Astrocyte (in vitro differentiated cells and primary cell): ENCODE results near the gene FAM98B. TPM values are rescaled to one million over a fixed set of nuclear protein-coding genes. Genes with fewer than 3 reads are reported as not detected.

ENCODE experiments used
- DNase-seq: peaks from one replicate; pipeline ENCODE4 v3.0.0-alpha.2; 2010; ENCODE audit warnings: low read depth
- FAIRE-seq: peaks from 2 replicates; lab custom pipeline; 2011; peaks lifted over from hg19 to GRCh38; lab: Jason Lieb, UNC
- H2AFZ ChIP-seq: 2 replicates; pipeline ENCODE4 v1.6.0; 2012; ENCODE audit warnings: low read depth, low read length, inconsistent platforms
- H3K27ac ChIP-seq: 2 replicates; pipeline ENCODE4 v1.5.1; 2011; ENCODE audit warnings: low read depth, low read length, inconsistent platforms
- H3K27me3 ChIP-seq: 2 replicates; pipeline ENCODE4 v1.6.0; 2011; ENCODE audit warnings: low read length, inconsistent platforms; ENCODE audit not compliant: insufficient read depth
- H3K36me3 ChIP-seq: 2 replicates; pipeline ENCODE4 v1.5.1; 2011; ENCODE audit warnings: low read length, inconsistent platforms; ENCODE audit not compliant: insufficient read depth
- H3K4me1 ChIP-seq: 2 replicates; pipeline ENCODE4 v1.5.1; 2011; ENCODE audit warnings: low read length, inconsistent platforms; ENCODE audit not compliant: insufficient read depth
- H3K4me2 ChIP-seq: 2 replicates; pipeline ENCODE4 v1.6.0; 2012; ENCODE audit warnings: low read length, inconsistent platforms
- H3K4me3 ChIP-seq: 2 replicates; pipeline ENCODE4 v1.5.1; 2011; ENCODE audit warnings: low read depth, mild to moderate bottlenecking, low read length, inconsistent platforms; ENCODE audit not compliant: insufficient read depth
- H3K79me2 ChIP-seq: 2 replicates; pipeline ENCODE4 v1.6.0; 2012; ENCODE audit warnings: mild to moderate bottlenecking, low read length, inconsistent platforms; ENCODE audit not compliant: insufficient read depth
- H3K9ac ChIP-seq: 2 replicates; pipeline ENCODE4 v1.6.0; 2012; ENCODE audit warnings: mild to moderate bottlenecking, low read length, inconsistent platforms
- H3K9me3 ChIP-seq: 2 replicates; pipeline ENCODE4 v1.5.1; 2012; ENCODE audit warnings: low read depth, mild to moderate bottlenecking, low read length, inconsistent platforms; ENCODE audit not compliant: insufficient read depth
- H4K20me1 ChIP-seq: 2 replicates; pipeline ENCODE4 v1.6.0; 2012; ENCODE audit warnings: low read length, inconsistent platforms; ENCODE audit not compliant: insufficient read depth
- H3K27ac Mint-ChIP-seq: one replicate; pipeline ENCODE4 v1.8.0; 2021; ENCODE audit warnings: mild to moderate bottlenecking, mixed read lengths; ENCODE audit not compliant: unreplicated experiment
- H3K27me3 Mint-ChIP-seq: one replicate; pipeline ENCODE4 v1.8.0; 2021; ENCODE audit warnings: low read depth, mixed read lengths; ENCODE audit not compliant: unreplicated experiment
- H3K36me3 Mint-ChIP-seq: one replicate; pipeline ENCODE4 v1.8.0; 2021; ENCODE audit warnings: low read depth, mixed read lengths; ENCODE audit not compliant: unreplicated experiment
- H3K4me1 Mint-ChIP-seq: one replicate; pipeline ENCODE4 v1.8.0; 2021; ENCODE audit warnings: low read depth, mixed read lengths; ENCODE audit not compliant: unreplicated experiment
- H3K4me3 Mint-ChIP-seq: one replicate; pipeline ENCODE4 v1.8.0; 2021; ENCODE audit warnings: mild to moderate bottlenecking, moderate library complexity, mixed read lengths; ENCODE audit not compliant: unreplicated experiment
- H3K9me3 Mint-ChIP-seq: one replicate; pipeline ENCODE4 v1.8.0; 2021; ENCODE audit warnings: mild to moderate bottlenecking, mixed read lengths; ENCODE audit not compliant: unreplicated experiment
- EZH2 ChIP-seq: IDR thresholded peaks from 2 replicates; pipeline ENCODE4 v1.6.1; 2012; ENCODE audit warnings: mild to moderate bottlenecking, low read length, inconsistent platforms; ENCODE audit not compliant: insufficient read depth
- total RNA-seq: library from RNA; stranded (reverse); gene quantifications from 2 replicates; pipeline ENCODE4 v1.2.1, GENCODE V29; 2021
- TF ChIP-seq, protein P1 (sequence below): IDR thresholded peaks from 2 replicates; pipeline ENCODE4 v1.5.1; 2011; ENCODE audit warnings: low read depth, mild to moderate bottlenecking, inconsistent platforms, low read length, moderate library complexity; ENCODE audit not compliant: insufficient read depth

The FAM98B gene
- total RNA-seq, 1 donor from 2014 or later = 21.6 TPM

DNA sequence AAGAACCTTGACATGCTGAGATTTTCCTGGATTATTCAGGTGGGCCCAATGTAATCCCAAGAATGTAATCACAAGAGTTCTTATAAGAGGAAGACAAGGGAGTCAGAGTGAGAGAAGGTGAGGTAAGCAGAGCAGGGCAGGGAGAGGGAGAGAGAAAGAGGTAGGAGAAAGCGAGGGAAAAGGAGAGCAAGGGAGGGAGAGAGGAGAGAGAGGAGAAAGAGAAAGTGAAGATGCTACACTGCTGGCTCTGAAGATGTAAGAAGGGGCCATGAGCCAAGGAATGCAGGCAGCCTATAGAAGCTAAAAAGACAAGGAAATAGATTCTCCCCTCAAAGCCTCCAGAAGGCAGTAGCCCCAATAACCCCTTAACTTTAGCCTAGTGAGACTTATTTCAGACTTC, 28.7 kb upstream of the FAM98B start:
- H3K9me3 ChIP-seq = peaks cover 3% of the 10 kb centered on the region
- no peak overlapping the region for H3K4me3 ChIP-seq
- no peaks in the 10 kb centered on the region for H3K79me2 ChIP-seq
- Mint-ChIP-seq H3K27me3 (peaks cover 3% of the 10 kb centered on the region), H3K9me3 (peaks cover 1% of the 10 kb centered on the region), H3K4me3 (no peak overlapping the region), H3K36me3 (no peaks in the 10 kb centered on the region), H3K4me1 (no peaks in the 10 kb centered on the region), H3K27ac (no peak overlapping the region)
- no peaks in the 10 kb centered on the region for H3K4me1 ChIP-seq
- no peaks in the 10 kb centered on the region for H3K36me3 ChIP-seq
- no peak overlapping the region for H3K27ac ChIP-seq
- DNase-seq = no peak
- H3K4me2 ChIP-seq = no peak overlapping the region
- no peak for TF ChIP-seq EZH2
- TF ChIP-seq, protein P1, sequence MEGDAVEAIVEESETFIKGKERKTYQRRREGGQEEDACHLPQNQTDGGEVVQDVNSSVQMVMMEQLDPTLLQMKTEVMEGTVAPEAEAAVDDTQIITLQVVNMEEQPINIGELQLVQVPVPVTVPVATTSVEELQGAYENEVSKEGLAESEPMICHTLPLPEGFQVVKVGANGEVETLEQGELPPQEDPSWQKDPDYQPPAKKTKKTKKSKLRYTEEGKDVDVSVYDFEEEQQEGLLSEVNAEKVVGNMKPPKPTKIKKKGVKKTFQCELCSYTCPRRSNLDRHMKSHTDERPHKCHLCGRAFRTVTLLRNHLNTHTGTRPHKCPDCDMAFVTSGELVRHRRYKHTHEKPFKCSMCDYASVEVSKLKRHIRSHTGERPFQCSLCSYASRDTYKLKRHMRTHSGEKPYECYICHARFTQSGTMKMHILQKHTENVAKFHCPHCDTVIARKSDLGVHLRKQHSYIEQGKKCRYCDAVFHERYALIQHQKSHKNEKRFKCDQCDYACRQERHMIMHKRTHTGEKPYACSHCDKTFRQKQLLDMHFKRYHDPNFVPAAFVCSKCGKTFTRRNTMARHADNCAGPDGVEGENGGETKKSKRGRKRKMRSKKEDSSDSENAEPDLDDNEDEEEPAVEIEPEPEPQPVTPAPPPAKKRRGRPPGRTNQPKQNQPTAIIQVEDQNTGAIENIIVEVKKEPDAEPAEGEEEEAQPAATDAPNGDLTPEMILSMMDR = no peak
- no peak overlapping the region for H3K9ac ChIP-seq
- H3K27me3 ChIP-seq = peaks cover 3% of the 10 kb centered on the region
- FAIRE-seq = no peak
- no peak overlapping the region for H2AFZ ChIP-seq
- H4K20me1 ChIP-seq = no peaks in the 10 kb centered on the region

DNA sequence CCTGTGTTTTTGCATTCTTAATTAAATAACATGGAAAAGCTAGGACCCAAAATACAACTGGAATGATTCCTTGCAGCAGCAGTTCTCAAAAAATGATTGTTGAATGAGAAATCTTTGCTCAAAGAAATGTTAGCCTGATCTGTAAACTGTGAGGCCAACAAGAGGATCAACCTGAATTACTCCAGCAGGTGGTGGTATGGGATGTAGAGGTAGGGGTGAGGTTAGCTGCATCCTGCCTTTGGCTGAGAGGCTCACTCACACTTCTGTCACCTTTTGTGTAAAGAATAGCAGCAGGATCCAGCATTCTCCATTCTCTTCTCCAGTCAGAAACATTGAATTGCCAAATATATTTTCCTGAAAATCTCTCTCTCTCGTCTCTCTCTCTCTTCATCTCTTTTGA, 26.5 kb upstream of the FAM98B start:
- H4K20me1 ChIP-seq = no peaks in the 10 kb centered on the region
- H3K4me2 ChIP-seq = no peak overlapping the region
- no peak overlapping the region for H3K27ac ChIP-seq
- Mint-ChIP-seq H3K36me3 (no peaks in the 10 kb centered on the region), H3K9me3 (peaks cover 1% of the 10 kb centered on the region), H3K27ac (no peak overlapping the region), H3K4me1 (peaks cover 1% of the 10 kb centered on the region), H3K27me3 (peaks cover 3% of the 10 kb centered on the region), H3K4me3 (no peak overlapping the region)
- no peak overlapping the region for H2AFZ ChIP-seq
- no peaks in the 10 kb centered on the region for H3K79me2 ChIP-seq
- no peak for TF ChIP-seq EZH2
- TF ChIP-seq, protein P1 = no peak
- no peaks in the 10 kb centered on the region for H3K4me1 ChIP-seq
- FAIRE-seq (no peak), DNase-seq (no peak)
- peaks cover 3% of the 10 kb centered on the region for H3K9me3 ChIP-seq
- no peak overlapping the region for H3K4me3 ChIP-seq
- H3K27me3 ChIP-seq = peaks cover 5% of the 10 kb centered on the region
- H3K36me3 ChIP-seq = no peaks in the 10 kb centered on the region
- no peak overlapping the region for H3K9ac ChIP-seq

DNA sequence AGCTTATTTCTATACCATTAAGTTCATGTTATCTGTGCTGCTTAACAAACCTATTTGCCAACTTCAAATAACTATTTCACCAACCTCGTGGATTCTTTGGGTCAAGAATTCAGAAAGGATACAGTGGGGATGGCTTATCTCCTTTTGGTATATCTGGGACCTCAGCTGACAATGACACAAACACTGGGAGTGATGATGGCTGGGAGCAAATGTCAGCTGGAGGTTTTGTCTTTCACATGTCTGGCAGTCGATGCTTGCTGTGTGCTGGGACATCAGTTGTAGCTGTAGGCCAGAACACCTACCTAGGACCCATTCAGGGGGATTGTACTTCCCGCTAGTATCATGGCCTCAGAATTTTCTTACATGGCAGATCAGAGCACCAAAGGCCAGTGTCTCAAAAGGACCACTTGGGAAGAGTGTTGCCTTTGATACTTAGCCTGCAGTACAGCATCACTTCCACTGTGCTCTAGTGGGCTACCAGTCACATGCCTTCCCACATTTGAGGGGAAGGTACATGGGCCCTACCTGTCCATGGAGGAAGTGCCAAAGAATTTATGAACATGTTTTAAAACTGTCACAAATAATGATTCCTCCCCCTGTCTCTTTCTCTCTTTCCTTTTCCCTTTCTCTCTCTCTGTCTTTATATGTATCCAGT, 23.7 kb upstream of the FAM98B start:
- H3K9ac ChIP-seq = no peak overlapping the region

More for the DNA sequence above, 23.7 kb upstream of the FAM98B start:
- H3K4me1 Mint-ChIP-seq = peaks cover 1% of the 10 kb centered on the region
- H3K27ac Mint-ChIP-seq = no peak overlapping the region
- H3K4me1 ChIP-seq = no peaks in the 10 kb centered on the region
- no peaks in the 10 kb centered on the region for H3K36me3 Mint-ChIP-seq
- peaks cover 5% of the 10 kb centered on the region for H3K27me3 ChIP-seq
- H3K27ac ChIP-seq = no peak overlapping the region
- H3K4me3 ChIP-seq = no peak overlapping the region
- no peaks in the 10 kb centered on the region for H4K20me1 ChIP-seq
- no peak overlapping the region for H2AFZ ChIP-seq
- peaks cover 3% of the 10 kb centered on the region for H3K27me3 Mint-ChIP-seq
- TF ChIP-seq EZH2 = no peak
- TF ChIP-seq, protein P1 = no peak
- H3K9me3 Mint-ChIP-seq = peaks cover under 1% of the 10 kb centered on the region
- FAIRE-seq (no peak), DNase-seq (no peak)
- H3K4me3 Mint-ChIP-seq = no peak overlapping the region
- H3K36me3 ChIP-seq = no peaks in the 10 kb centered on the region
- peaks cover 2% of the 10 kb centered on the region for H3K9me3 ChIP-seq
- no peaks in the 10 kb centered on the region for H3K79me2 ChIP-seq
- H3K4me2 ChIP-seq = no peak overlapping the region
